GM18909 (cell line): Measurements from ENCODE around the gene OR6P1.

Source experiments
- ATAC-seq: cut with Tn5 transposase; IDR thresholded peaks from one replicate; pipeline ENCODE4 v1.9.1; 2021; ENCODE audit warnings: mild to moderate bottlenecking; ENCODE audit not compliant: unreplicated experiment, poor library complexity

The OR6P1 gene

DNA sequence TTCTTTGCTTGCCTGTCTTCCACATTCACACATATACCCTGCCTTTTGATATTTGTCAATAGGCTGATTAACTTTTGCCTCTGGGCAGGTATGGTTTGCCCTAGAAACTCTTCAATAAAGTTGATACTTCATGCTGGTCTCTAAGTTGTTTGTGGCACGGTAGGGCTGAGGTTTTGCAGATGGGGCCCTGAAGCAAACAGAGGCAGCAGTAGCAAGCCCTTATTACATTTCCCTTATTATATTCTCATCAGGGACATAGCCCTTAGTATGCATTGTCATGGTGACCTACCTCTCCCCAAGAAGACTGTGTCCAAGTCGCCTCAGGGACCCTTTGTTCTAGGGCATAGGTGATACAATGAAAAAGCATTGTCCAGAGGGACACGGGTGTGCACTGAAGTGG, at the start of gene OR6P1:
TSS of gene OR6P1 (minus strand) at position 101 of the 400 bp plus-strand sequence. CDS start 6,976 bp downstream, outside the sequence.
- ATAC-seq, result no peak

DNA sequence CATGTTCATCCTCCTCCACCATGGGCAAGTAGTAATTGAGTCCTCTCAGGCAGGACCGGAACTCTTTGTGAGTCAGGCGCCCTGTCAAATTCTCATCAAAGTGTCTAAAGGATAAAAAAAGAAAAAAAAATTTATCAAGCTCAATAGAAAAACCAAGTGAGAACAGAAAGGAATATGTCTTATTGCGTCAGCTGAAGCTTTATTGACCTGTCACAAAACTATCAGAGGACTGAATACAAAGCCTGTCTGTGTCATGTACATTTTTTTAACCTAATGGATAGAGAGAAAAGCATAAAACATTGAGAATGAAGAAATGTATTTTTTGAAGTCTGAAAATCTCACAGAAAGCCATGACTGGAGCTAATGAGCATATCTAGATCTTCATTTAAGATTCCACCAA, 43.4 kb upstream of the OR6P1 start:
- ATAC-seq, result no peak

GRCh38 chr1:158611916-158612315, 41.5 kb upstream of the OR6P1 start:
- no peak for ATAC-seq

DNA sequence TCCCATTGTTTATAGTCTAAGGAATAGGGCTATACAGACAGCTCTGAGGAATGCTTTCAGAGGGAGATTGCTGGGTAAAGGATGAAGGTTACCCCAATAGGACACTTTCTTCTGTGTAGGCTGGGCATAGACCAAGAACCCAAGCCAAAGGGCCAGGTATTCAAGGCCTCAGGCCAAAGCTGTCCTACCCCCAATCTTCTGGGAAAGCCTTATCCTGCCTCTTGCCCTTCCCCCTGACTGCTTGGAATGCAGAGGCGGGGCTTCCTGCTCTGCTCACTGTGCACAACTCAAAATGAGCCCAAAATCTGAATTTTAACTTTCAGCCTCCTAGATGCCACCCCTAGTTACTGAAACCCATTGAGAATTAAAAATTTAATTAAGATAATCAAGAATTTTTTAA, 36.9 kb upstream of the OR6P1 start:
- no peak for ATAC-seq

- no peak for ATAC-seq
These were observed 34.6 kb upstream of the OR6P1 start, which contains the start of gene OR10Z1 for GRCh38 chr1:158604968-158605367. Gene OR10Z1, plus strand, starts transcription at chr1:158605268. Its CDS starts 1,171 bp downstream, at chr1:158606439.

- no peak for ATAC-seq
These were observed 30.4 kb upstream of the OR6P1 start for GRCh38 chr1:158600735-158601134.

GRCh38 chr1:158586942-158587341, 16.6 kb upstream of the OR6P1 start:
- ATAC-seq, result no peak

GRCh38 chr1:158583962-158584361, 13.6 kb upstream of the OR6P1 start:
- ATAC-seq, result no peak

GRCh38 chr1:158579733-158580132, 9.4 kb upstream of the OR6P1 start, which contains the start of gene OR10X1:
Gene OR10X1, minus strand, starts transcription at chr1:158579899. Its CDS starts 0 bp downstream, at chr1:158579899.
- no peak for ATAC-seq

GRCh38 chr1:158577561-158577960, 7.2 kb upstream of the OR6P1 start:
- no peak for ATAC-seq

DNA sequence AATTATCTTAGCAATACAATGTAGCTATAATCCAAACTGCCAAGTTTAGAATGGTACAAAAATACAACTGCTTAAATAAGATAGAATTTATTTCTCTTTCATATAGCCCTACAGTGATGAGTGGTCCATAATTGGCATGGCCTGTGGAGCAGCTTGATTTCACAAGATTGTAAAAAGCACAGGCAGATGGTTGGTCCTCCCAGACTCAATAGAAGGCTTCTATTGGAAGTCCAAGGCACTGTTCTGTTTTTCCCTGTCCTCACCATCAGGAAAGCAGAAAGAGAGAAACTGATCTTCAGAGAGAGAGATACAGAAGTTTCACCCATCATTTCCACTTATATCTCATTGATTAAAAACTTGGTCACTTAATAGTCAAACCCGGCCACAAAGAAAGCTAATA, 1.8 kb upstream of the OR6P1 start:
- ATAC-seq, result no peak

- ATAC-seq, result no peak
These were observed 5.8 kb downstream of the OR6P1 start for GRCh38 chr1:158564608-158565007.

DNA sequence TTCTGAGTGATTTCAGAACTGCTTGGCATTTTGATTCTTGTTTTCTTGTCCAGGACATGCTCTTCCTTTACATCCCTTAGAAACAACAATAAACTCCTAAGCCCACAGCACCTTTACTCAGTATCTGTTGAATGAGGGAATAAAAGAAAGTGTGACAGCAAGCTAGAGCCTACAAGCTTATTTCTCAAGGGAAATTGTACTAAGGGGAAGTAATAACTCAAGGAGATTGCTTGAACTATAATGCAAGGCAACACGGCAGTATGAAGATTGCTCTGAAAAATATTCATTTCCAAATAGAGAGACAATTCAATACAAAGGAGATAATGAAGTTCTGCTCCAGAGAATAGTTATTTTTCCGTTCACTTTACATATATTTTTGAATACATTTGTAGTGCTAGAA, 6.5 kb downstream of the OR6P1 start:
- ATAC-seq, result no peak

DNA sequence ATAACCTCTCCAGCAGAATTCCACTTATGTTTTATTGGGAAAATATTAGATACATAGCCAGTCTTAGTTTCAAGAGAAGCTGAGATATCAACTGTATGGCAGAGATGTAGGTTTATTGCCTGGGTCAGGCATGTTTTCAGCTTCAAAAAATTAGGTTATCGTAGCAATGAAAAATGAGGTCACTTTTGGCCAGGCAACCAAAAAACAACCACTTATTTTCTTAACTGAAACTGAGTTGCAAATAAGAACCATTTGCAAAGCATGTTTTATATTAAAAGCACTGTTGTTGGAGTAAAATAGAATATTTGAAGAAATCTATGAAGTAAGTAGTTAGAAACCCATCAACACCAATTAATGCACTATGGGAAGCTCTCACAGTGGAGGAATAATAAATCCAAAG, 10.7 kb downstream of the OR6P1 start:
- ATAC-seq, result no peak

DNA sequence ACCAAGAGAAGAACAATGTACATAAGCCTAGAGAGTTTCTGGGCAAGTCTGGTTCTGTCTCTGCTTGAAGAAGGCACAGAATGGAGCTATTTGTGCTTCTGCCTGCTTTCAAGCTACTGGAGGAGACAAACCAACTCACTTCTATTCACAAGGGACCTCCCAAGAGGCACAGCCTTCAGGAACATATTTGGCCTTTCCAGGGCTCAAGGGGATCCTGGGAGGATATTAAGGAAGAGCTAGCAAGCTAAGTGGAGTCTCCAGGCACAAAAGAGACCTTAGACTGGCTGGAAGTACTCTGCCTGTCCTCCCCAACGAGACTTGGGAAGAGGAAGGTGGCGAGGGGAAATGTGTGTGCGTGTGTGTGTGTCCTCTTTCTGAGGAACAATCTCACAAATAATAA, 16.0 kb downstream of the OR6P1 start, which contains the start of gene OR6Y1:
TSS of gene OR6Y1 (minus strand) at position 54 of the 400 bp plus-strand sequence. CDS start 6,300 bp downstream, outside the sequence.
- no peak for ATAC-seq

- ATAC-seq, result no peak
These were observed 18.1 kb downstream of the OR6P1 start for GRCh38 chr1:158552296-158552695.

- ATAC-seq, result no peak
These were observed 22.8 kb downstream of the OR6P1 start for GRCh38 chr1:158547533-158547932.

GRCh38 chr1:158537609-158538008, 32.8 kb downstream of the OR6P1 start:
- ATAC-seq, result no peak

- no peak for ATAC-seq
These were observed 35.9 kb downstream of the OR6P1 start for GRCh38 chr1:158534496-158534895.

GRCh38 chr1:158527190-158527815, 43.1 kb downstream of the OR6P1 start:
- peak; percentile 54 for ATAC-seq

- ATAC-seq, result no peak
These were observed 48.7 kb downstream of the OR6P1 start for GRCh38 chr1:158521666-158522058.

DNA sequence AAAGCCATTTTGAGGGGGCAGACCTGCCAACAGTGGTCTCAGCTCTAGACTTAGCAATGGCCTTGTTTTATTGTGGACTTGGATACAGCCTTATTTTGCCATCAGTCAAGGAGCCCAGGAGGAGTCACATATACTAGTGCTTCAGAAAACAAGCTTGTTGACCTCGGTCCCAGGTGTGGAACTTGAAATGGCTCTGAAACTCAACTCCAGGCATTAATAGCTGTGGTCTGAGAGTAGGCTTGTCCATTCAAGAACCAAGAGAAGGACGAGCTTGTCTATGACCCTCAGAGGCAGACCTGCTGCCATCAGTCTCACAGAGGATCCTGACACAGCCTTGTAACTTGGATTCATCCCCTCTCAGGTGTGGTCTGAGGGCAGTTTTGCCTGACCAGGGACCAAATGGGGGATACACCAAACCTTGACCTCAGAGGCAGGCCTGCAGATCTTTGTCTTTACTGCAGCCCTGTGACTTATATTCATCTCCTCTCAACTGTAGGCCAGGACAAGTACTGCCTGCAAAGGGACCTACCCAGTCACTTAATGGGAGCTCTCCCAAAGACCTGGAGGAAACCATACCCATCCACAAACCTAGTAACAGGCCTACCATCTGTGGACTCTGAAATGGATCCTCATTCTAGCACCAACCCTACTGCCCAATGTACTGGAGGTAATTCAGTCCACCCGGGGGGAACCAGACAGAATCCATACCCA, 49.3 kb downstream of the OR6P1 start:
- no peak for ATAC-seq
